Measurements from ENCODE around the gene IL20.

IL20 gene, protein sequence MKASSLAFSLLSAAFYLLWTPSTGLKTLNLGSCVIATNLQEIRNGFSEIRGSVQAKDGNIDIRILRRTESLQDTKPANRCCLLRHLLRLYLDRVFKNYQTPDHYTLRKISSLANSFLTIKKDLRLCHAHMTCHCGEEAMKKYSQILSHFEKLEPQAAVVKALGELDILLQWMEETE

DNA sequence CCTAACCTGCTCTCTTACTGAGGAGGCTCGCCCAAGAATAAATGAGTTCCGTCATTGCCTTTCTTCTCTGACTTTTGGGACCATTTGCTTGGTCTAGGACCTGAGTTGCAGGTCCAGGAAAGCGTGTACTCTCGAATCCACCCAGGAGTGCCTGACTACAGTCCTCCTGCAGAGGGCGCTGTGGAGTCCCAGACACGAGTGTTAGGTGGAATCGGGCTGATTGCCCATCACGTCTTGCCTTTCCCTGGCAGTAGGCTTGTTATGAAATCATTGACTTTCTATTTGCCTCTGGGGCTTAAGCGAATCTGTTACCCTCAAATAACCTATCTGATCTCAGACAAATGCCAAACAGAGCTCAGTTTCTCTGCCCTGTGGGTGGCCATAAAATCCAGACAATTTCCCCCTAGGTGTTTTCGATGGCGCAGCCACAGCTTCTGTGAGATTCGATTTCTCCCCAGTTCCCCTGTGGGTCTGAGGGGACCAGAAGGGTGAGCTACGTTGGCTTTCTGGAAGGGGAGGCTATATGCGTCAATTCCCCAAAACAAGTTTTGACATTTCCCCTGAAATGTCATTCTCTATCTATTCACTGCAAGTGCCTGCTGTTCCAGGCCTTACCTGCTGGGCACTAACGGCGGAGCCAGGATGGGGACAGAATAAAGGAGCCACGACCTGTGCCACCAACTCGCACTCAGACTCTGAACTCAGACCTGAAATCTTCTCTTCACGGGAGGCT is at the start of gene IL20:
Gene IL20 (plus strand): TSS at position 685 of the 733 bp plus-strand sequence. CDS start 230 bp downstream, outside the sequence.
- peak; percentile 71 to 72 for DNase-seq (ENCODE audit: low read depth in 2 of 2)

DNA sequence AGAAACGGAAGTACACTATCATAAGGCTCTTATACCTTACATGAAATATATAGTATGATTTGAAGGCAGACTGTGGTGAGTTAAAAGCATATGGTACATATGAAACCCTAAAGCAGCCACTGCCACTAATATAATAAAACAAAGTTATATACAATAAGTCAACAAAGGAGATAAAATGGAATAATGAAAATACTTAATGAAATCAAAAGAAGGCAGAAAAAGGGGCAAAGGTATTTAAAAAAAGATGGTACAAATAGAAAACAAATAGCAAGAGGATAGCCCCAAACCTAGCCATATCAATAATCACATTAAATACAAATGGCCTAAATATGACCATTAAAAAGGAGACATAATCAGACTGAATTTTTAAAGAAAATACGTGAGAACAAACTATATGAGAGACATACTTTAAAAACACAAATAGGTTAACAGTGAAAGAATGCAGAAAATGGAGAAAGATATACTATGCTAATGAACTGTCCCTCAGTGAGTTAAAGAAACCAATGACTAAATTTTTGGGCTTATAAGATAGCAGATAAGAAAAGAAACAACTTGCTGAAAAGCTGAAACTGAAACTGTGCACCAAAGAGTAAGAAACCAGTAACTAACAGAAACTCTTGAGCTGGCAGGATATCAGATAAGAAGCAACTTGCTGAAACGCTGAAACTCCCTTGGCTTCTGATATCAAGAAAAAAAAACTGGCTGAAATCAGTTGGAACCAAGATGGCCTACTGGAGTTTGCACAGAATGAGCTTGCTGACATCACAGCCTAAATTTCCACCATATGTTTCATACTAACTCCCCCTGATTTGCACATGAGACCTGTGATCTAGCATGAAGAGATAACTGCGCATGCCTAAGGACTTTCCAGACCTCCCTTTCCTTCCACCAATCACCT is 48.8 kb upstream of the IL20 start:
- DNase-seq (ENCODE audit: low read depth in 2 of 2), result no peak

DNA sequence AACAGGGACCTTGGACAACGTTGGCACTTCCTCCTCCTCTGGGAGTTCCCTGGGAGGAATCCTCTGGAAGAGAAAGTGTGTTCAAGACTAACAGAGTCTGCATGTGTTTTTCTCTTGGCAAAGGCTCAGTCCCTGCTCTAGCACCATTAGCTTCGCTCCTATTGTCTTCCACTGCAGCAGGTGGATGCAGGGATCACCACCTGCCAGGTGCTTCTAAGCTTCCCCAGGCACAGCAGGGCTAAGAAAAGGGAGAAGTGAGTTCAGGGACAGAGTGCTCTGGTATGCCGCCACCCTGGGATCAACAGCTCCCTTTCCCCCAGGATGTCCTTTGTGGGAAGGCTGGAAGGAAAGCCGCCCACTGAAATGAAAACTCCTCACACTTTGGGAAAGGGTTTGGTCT is 43.9 kb upstream of the IL20 start:
- DNase-seq (ENCODE audit: low read depth in 2 of 2), result no peak

GRCh38 chr1:206823727-206824126 is 41.7 kb upstream of the IL20 start:
- DNase-seq (ENCODE audit: low read depth in 2 of 2), result no peak

DNA sequence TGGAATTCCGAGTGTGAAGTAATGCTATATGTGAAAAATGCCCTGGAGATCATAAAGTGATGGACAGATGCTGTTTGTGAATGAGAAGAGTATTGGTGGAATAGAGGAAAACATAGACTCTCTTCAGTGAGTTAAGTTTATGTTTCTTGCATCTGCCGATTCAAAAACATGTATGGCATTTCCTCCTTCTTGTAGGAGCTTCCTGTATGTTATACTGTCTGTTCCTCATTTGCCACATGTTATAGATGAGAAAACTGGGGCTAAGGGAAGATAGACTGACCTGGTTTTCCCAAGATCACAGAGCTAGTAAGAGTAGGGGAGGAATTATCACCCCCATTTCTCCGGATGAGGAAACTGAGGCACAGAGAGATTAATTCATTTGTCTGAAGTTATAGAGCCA is 41.1 kb upstream of the IL20 start:
- DNase-seq (ENCODE audit: low read depth in 2 of 2), result no peak

DNA sequence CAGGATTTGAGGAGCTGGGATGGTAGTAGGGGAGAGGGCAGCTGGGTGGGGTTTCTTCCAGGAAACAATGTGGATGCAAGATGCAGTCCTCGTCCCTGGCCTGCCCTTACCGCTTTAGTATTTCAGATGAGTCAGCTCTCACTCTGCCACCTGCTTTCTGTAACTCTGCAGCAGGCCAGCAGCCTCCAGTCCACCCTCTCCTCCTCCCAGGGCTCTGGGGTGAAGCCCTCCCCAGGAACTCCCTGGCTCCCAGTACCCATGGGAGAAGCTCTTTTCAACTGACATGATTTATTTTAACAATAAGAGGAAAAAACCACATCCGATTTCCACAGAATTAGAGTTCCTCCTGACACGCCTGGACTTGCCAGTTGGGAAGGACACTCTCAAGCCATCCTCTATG is 39.0 kb upstream of the IL20 start:
- no peak for DNase-seq (ENCODE audit: low read depth in 2 of 2)

- no peak for DNase-seq (ENCODE audit: low read depth in 2 of 2)
Observed at GRCh38 chr1:206828061-206828460, 37.4 kb upstream of the IL20 start.

- DNase-seq (ENCODE audit: low read depth in 2 of 2), result no peak
Observed at GRCh38 chr1:206828765-206829164, 36.7 kb upstream of the IL20 start.

DNA sequence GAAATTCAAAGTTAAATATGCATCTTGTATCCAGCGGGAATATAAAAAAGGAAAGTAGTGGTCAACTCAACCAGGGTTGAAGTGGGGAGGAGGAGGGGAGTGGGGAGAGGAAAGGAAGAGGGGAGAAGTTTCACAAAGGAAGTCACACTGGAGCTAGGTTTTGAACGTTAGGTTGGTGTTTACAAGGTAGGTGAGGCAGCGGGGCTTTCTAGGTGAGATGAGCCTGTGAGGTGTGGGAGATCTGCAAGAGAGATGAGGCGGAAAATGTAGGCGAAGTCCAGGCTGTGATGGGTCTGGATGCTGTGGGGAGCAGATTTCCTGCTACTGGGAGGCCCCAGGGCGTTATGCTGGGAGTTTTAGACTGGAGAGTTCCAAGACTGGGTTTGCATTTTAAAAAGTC is 36.1 kb upstream of the IL20 start:
- DNase-seq (ENCODE audit: low read depth in 2 of 2), result no peak

- no peak for DNase-seq (ENCODE audit: low read depth in 2 of 2)
Observed at GRCh38 chr1:206829875-206830274, 35.5 kb upstream of the IL20 start.

GRCh38 chr1:206831650-206832049 is 33.8 kb upstream of the IL20 start:
- no peak for DNase-seq (ENCODE audit: low read depth in 2 of 2)

- DNase-seq (ENCODE audit: low read depth in 2 of 2), result no peak
Observed at GRCh38 chr1:206832352-206832880, 33.0 kb upstream of the IL20 start.

DNA sequence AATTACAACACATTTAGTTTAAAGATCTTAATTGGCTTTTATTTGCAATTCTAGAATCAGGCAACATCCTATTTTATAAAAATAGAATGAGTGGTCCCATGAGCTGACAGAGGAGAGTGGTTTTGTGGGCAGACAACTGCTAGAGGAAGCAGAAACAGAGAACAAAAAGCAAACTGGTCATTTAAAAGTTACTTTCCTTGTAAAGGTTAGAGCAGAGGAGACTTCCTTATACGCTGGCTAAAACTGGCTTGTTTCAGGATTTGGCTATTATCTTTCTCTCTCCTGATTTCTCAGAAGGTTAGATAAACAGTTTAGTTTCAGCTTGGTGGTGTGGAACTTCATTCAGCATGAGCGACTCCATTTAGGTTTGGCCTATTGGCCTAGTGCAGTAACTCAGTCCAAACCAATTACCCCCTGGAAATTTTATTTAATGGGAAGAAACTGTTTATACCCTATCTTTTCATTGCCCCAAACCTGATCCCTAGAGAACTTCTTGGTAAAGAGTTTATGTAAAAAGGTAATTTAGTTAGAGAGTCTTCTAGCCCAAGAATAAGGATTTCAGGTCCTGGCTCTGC is 32.2 kb upstream of the IL20 start:
- no peak for DNase-seq (ENCODE audit: low read depth in 2 of 2)

DNA sequence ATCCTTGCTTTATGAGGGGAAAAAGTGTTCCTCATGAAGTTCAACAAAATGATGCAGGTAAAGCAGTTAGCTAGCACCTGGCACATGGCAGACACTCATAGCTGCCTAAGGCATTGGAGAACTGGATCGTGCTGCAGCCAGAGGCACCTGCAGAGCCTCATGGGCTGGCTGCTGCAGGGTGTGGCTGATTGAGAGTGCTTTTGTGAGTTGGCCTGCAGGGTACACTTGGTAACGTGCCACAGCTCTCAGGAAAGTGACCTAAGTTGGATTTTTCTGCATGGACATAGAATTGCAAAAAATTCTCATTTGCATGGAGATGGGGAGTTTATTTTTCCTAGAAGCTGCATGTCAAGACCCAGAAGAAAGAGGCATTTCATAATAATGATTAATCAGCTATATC is 31.6 kb upstream of the IL20 start:
- no peak for DNase-seq (ENCODE audit: low read depth in 2 of 2)

DNA sequence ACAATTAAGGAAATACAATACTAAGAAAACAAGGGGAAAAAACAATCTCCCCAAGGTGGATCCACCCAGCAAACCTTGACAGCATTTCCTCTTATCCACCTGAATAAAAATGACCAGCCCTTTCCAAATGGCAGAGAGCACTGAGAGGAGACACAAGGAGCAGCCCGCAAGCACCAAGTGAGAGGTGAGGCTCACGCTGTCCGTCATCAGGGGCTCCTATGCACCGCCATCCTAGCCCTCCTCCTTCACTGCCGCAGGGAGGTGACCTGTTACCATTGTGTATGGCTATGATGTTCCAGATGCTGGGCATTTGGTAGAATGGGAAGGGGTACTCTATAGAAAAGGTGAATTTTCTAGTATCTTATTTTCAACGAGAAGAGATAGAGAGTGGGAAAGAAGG is 31.2 kb upstream of the IL20 start:
- DNase-seq (ENCODE audit: low read depth in 2 of 2), result no peak

- DNase-seq (ENCODE audit: low read depth in 2 of 2), result no peak
Observed at GRCh38 chr1:206834711-206835110, 30.7 kb upstream of the IL20 start.

GRCh38 chr1:206835186-206835585 is 30.2 kb upstream of the IL20 start:
- DNase-seq (ENCODE audit: low read depth in 2 of 2), result no peak

- no peak for DNase-seq (ENCODE audit: low read depth in 2 of 2)
Observed at GRCh38 chr1:206836111-206836510, 29.3 kb upstream of the IL20 start.

DNA sequence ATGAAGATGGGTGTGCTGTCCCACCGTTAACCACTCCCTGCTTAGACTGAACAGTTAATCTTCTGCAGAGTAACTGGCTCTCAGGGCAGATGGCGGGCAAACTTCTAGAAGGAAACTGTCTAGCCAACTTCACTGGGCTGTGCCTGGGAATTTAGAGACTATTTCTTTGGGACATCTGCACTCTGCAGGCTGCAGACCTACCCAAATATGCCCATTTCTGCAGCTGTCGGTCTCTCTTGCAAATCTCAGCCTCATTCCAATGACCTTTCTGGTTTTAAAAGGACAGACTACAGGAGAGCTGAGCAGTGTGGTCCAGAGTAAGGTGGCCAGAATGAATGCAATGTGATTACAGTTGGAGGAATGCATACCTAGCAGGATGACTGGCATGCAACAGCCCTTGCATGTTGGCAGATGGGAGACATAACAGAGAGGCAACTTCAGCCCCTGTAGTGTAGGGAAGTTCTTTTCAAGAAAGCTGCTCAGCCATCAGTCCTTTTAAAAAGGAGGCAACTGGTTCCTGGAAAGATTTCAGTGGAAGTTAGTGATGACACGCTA is 26.3 kb upstream of the IL20 start:
- no peak for DNase-seq (ENCODE audit: low read depth in 2 of 2)

DNA sequence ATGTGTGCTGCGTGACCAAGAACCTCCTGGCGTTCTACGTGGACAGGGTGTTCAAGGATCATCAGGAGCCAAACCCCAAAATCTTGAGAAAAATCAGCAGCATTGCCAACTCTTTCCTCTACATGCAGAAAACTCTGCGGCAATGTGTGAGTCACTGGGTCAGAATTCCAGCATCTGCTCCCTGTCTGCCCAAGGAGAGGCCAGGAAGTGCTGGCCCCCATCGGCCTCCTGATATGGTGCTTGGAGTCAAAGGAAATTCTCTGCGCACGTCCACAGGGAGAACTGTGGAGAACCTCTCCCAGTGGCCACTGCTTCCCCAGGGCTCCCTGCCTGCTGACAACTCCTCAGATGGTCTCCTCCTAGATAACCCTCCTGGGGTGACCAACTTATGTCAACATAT is 25.6 kb upstream of the IL20 start:
- no peak for DNase-seq (ENCODE audit: low read depth in 2 of 2)

DNA sequence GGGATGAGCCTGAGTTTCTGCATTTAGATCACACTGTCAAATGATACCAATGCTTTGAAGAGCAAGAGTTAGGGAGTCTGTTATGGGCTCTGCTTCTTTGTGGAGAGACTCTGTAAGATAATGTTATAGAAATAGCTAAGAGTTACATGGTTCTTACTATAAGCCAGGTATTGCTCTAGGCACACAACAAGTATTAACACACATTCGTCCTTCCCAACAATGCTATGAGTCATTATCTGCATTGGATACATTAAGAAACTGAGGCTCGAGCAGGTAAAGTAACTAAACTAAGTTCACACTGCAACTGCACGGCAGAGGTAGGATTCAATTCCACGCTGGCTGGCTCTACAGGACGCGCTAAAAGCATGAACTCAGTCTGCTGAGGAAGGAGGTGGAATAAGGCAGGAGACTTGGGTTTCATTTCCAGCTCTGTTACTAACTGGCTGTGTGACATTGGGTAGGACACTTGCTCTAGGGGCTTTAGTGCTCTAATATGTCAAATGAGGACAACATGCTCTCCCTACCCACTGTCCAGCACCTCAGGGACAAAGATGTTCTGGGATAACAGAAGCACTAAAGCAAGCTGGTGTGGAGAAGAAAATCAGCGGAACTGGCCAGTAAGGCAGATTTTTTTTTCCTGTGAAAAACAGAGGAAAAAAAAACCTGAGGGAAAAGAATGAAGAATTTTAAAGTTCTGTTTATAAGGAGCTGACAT is 23.7 kb upstream of the IL20 start:
- DNase-seq (ENCODE audit: low read depth in 2 of 2), result no peak

Data from activated CD8-positive, alpha-beta memory T cell treated with anti-CD3 and anti-CD28 coated beads for 4 hours (primary cell).